Endothelial cell of umbilical vein (primary cell): ENCODE measurements around the gene OLAH. TPM values are rescaled to one million over a fixed set of nuclear protein-coding genes. Genes with fewer than 3 reads are reported as not detected.

Experiments
- BruUV-seq: library from RNA; stranded (reverse); fragments of 400-500 nt; replicated peaks from 2 replicates; lab custom pipeline; 2021; lab: Mats Ljungman, UMichigan
- CTCF ChIA-PET: fragments of 300-600, 350-600 bp; sonication (Branson Sonifier 250); formaldehyde crosslinking; loops from one replicate; lab custom pipeline; 2021; ENCODE audit warnings: antibody characterized with exemption, inconsistent platforms; lab: Charles Lee
- POLR2A ChIA-PET: fragments of 300-600, 350-600 bp; sonication (Branson Sonifier 250); formaldehyde crosslinking; loops from one replicate; lab custom pipeline; 2021; ENCODE audit warnings: antibody characterized with exemption, inconsistent platforms; lab: Charles Lee
- DNase-seq: peaks from one replicate; pipeline ENCODE4 v3.0.0-alpha.2; 2011; ENCODE audit warnings: low read depth, low spot score
- FAIRE-seq: peaks from 2 replicates; lab custom pipeline; 2011; peaks lifted over from hg19 to GRCh38; lab: Jason Lieb, UNC
- H2AFZ ChIP-seq: 2 replicates; pipeline ENCODE4 v1.6.0; 2012; ENCODE audit warnings: low read depth, low read length, control low read depth, inconsistent platforms
- H3K27ac ChIP-seq: 2 replicates; pipeline ENCODE4 v1.5.1; 2011; ENCODE audit warnings: low read depth, mild to moderate bottlenecking, control low read depth, low read length, moderate library complexity; ENCODE audit not compliant: insufficient read depth
- H3K27me3 ChIP-seq, 2 experiments: 2 replicates each; pipeline versions ENCODE4 v1.6.0 to v1.6.1; 2011; ENCODE audit warnings: low read length in 2 of 2, mixed read lengths in 1 of 2; ENCODE audit not compliant: control insufficient read depth in 2 of 2, insufficient read depth in 2 of 2
- H3K36me3 ChIP-seq, 2 experiments: 2 replicates in 1 of 2; 3 replicates in 1 of 2; pipeline ENCODE4 v1.5.1; 2011; ENCODE audit warnings: low read length in 2 of 2, mild to moderate bottlenecking in 1 of 2, moderate library complexity in 1 of 2; ENCODE audit not compliant: control insufficient read depth in 2 of 2, insufficient read depth in 2 of 2; ENCODE audit errors: extremely low read depth in 1 of 2
- H3K4me1 ChIP-seq: 3 replicates; pipeline ENCODE4 v1.5.1; 2011; ENCODE audit warnings: mild to moderate bottlenecking, low read length; ENCODE audit not compliant: control insufficient read depth, insufficient read depth; ENCODE audit errors: extremely low read depth
- H3K4me2 ChIP-seq: 2 replicates; pipeline ENCODE4 v1.6.1; 2011; ENCODE audit warnings: low read length, control low read depth, mixed read lengths; ENCODE audit not compliant: insufficient read depth
- H3K4me3 ChIP-seq, 3 experiments: fragments of 200-600 bp in 1 of 3; sonication (generic), shearing (Covaris generic) in 1 of 3; replicated peaks in 1 of 3; 2 replicates each; pipeline ENCODE4 v1.5.1; 2011 to 2016; ENCODE audit warnings: control low read depth in 3 of 3, low read length in 3 of 3, mild to moderate bottlenecking in 2 of 3, inconsistent platforms in 1 of 3, low read depth in 1 of 3, moderate library complexity in 1 of 3; ENCODE audit not compliant: insufficient read depth in 1 of 3
- H3K79me2 ChIP-seq: 2 replicates; pipeline ENCODE4 v1.6.0; 2012; ENCODE audit warnings: low read length, inconsistent platforms; ENCODE audit not compliant: control insufficient read depth, insufficient read depth
- H3K9ac ChIP-seq: replicated peaks from 2 replicates; pipeline ENCODE3; 2011; ENCODE audit warnings: low read length, control low read depth; ENCODE audit not compliant: insufficient read depth; ENCODE audit errors: extremely low read depth
- H3K9me1 ChIP-seq: replicated peaks from 3 replicates; pipeline ENCODE4 v1.6.0; 2011; ENCODE audit warnings: mild to moderate bottlenecking, low read length; ENCODE audit not compliant: control insufficient read depth, insufficient read depth; ENCODE audit errors: extremely low read depth
- H3K9me3 ChIP-seq: replicated peaks from 2 replicates; pipeline ENCODE4 v1.5.1; 2012; ENCODE audit warnings: low read length, inconsistent platforms; ENCODE audit not compliant: control insufficient read depth, insufficient read depth
- H4K20me1 ChIP-seq: replicated peaks from 2 replicates; pipeline ENCODE3; 2011; ENCODE audit warnings: mild to moderate bottlenecking, low read length; ENCODE audit not compliant: control insufficient read depth, insufficient read depth; ENCODE audit errors: extremely low read depth
- EZH2 ChIP-seq: IDR thresholded peaks from 2 replicates; pipeline ENCODE4 v1.6.1; 2012; ENCODE audit warnings: borderline replicate concordance, low read depth, mild to moderate bottlenecking, moderate library complexity, low read length, inconsistent platforms; ENCODE audit not compliant: severe bottlenecking
- FOS ChIP-seq: IDR thresholded peaks from 2 replicates; pipeline ENCODE4 v1.6.1; 2011; ENCODE audit warnings: mild to moderate bottlenecking, low read length, moderate library complexity, borderline replicate concordance; ENCODE audit not compliant: insufficient read depth
- GATA2 ChIP-seq: IDR thresholded peaks from 2 replicates; pipeline ENCODE4 v1.7.0; 2011; ENCODE audit warnings: low read depth, mild to moderate bottlenecking, moderate library complexity, mixed read lengths, low read length; ENCODE audit not compliant: insufficient read length, insufficient read depth
- JUN ChIP-seq: IDR thresholded peaks from 2 replicates; pipeline ENCODE4 v1.6.1; 2011; ENCODE audit warnings: borderline replicate concordance, low read depth; ENCODE audit not compliant: insufficient read length, insufficient read depth
- MAX ChIP-seq: IDR thresholded peaks from 2 replicates; pipeline ENCODE4 v1.6.1; 2011; ENCODE audit not compliant: insufficient read depth, insufficient read length
- MYC ChIP-seq: IDR thresholded peaks from one replicate; pipeline ENCODE4 v1.6.1; 2011; ENCODE audit warnings: mild to moderate bottlenecking, low read depth, low read length
- POLR2A ChIP-seq: IDR thresholded peaks from 2 replicates; pipeline ENCODE4 v1.6.1; 2012; ENCODE audit warnings: low read depth, mild to moderate bottlenecking, control low read depth, low read length
- POLR2AphosphoS5 ChIP-seq: IDR thresholded peaks from 2 replicates; pipeline ENCODE4 v1.6.1; 2012; ENCODE audit warnings: low read depth, mild to moderate bottlenecking, control low read depth, low read length, moderate library complexity; ENCODE audit not compliant: insufficient read depth
- dilution Hi-C: fragments of 300-500 bp; cut with MboI; formaldehyde crosslinking; loops from one replicate; pipeline ENCODE4 v1.15.0; 2019; ENCODE audit warnings: low sequenced_read_pairs; ENCODE audit not compliant: extremely low pct_ligation_motif_present
- intact Hi-C: fragments of 100-400 bp; cut with micrococcal nuclease; formaldehyde crosslinking; loops from one replicate; pipeline ENCODE4 v1.10.0; 2022
- polyA plus RNA-seq, 4 experiments: library from polyadenylated mRNA; depleted of rRNA in 3 of 4; stranded (reverse) in 3 of 4; unstranded in 1 of 4; fragments of >200 nt; gene quantifications; 2 replicates each; pipeline versions ENCODE4 v1.2.1 to v1.2.3, GENCODE V29; 2011 to 2012; ENCODE audit warnings: missing spikeins in 1 of 4
- total RNA-seq: library from RNA; stranded (reverse); gene quantifications from 2 replicates; pipeline ENCODE4 v1.2.3, GENCODE V29; 2021
- TF ChIP-seq, protein P1 (sequence below), 2 donors: IDR thresholded peaks; 1 replicate in 1 of 2; 2 replicates in 1 of 2; pipeline ENCODE4 v1.5.1; 2011; ENCODE audit warnings: low read length in 2 of 2, mild to moderate bottlenecking in 2 of 2, moderate library complexity in 2 of 2, control low read depth in 1 of 2, inconsistent platforms in 1 of 2, low read depth in 1 of 2; ENCODE audit not compliant: insufficient read depth in 1 of 2; ENCODE audit errors: extremely low read depth in 1 of 2

OLAH gene
- total and polyA plus RNA-seq, 2 donors (not counting 3 experiments of a cell fraction or from before 2014, with no cell fraction given) = 0.26 to 0.51 TPM

DNA sequence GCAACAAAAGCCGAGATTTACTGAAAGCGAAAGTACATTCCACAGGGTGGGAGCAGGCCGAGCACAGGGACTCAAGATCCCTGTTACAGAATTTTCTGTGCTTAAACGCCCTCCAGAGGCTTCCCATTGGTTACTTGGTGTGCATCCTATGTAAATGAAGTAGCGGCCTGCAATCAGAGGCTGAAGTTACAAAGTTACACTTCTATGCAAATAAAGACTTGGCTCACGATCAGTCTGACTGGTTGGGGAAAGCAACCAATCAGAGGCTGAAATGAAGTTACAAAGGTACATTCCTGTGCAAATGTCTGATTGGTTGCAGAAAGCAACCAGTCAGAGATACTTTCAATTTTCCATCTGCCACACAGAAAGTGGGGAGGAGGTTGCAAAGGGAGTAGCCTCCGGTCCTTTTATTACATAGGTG, 40.8 kb downstream of the OLAH start:
- intact Hi-C loops = loop anchor here (1.0 to 10.0 kb wide), 3 partner anchors 125 to 590 kb away; partner anchors contain the start of genes MEIG1 and SUV39H2
- POLR2A ChIA-PET = no interaction called here
- CTCF ChIA-PET = interaction anchor here (1.3 to 4.1 kb wide), 3 partner anchors 10 to 286 kb away, joined by 3 to 10 read pairs (median 3); partner anchors contain the start of genes DCLRE1C and FAM171A1

More for the DNA sequence above, 40.8 kb downstream of the OLAH start:
- H4K20me1 ChIP-seq = no peaks in the 10 kb centered on the region
- dilution Hi-C loops = no loop called here
- peak; percentile 95 for FAIRE-seq
- no peaks in the 10 kb centered on the region for H3K9me3 ChIP-seq
- peak; percentile 96 for DNase-seq
- no peaks in the 10 kb centered on the region for H3K27me3 ChIP-seq
- BruUV-seq = no TSS peak
- no peaks in the 10 kb centered on the region for H3K79me2 ChIP-seq
- peak overlapping the region; percentile 71 for H3K4me2 ChIP-seq
- H2AFZ ChIP-seq = peak overlapping the region; percentile 66
- H3K4me3 ChIP-seq = peak overlapping the region; percentile 14 to 57 (median 29)
- H3K27ac ChIP-seq = peak overlapping the region; percentile 22
- no peaks in the 10 kb centered on the region for H3K36me3 ChIP-seq
- peak overlapping the region; percentile 22 for H3K9ac ChIP-seq
- TF ChIP-seq JUN (no peak), GATA2 (no peak), EZH2 (peak; percentile 50), MYC (no peak), POLR2A (peak; percentile 54), MAX (no peak), POLR2AphosphoS5 (no peak), FOS (no peak)
- TF ChIP-seq, protein P1, sequence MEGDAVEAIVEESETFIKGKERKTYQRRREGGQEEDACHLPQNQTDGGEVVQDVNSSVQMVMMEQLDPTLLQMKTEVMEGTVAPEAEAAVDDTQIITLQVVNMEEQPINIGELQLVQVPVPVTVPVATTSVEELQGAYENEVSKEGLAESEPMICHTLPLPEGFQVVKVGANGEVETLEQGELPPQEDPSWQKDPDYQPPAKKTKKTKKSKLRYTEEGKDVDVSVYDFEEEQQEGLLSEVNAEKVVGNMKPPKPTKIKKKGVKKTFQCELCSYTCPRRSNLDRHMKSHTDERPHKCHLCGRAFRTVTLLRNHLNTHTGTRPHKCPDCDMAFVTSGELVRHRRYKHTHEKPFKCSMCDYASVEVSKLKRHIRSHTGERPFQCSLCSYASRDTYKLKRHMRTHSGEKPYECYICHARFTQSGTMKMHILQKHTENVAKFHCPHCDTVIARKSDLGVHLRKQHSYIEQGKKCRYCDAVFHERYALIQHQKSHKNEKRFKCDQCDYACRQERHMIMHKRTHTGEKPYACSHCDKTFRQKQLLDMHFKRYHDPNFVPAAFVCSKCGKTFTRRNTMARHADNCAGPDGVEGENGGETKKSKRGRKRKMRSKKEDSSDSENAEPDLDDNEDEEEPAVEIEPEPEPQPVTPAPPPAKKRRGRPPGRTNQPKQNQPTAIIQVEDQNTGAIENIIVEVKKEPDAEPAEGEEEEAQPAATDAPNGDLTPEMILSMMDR (IDR thresholded peaks at IDR 0.05; ENCODE audit: extremely low read depth in 1 of 2, insufficient read depth in 1 of 2, low read depth in 1 of 2, low read length in 2 of 2) = no peak
- H3K4me1 ChIP-seq = peaks cover 12% of the 10 kb centered on the region
- no peaks in the 10 kb centered on the region for H3K9me1 ChIP-seq
